ENCODE results near the gene C16orf86.

Gene C16orf86

GRCh38 chr16:67694611-67695010 is 28.0 kb downstream of the C16orf86 start:
- no peak for DNase-seq (ENCODE audit: low spot score)

GRCh38 chr16:67697422-67698185 is 31.0 kb downstream of the C16orf86 start:
- no peak for DNase-seq (ENCODE audit: low spot score)

- DNase-seq (ENCODE audit: low spot score): no peak
These were observed 32.7 kb downstream of the C16orf86 start for GRCh38 chr16:67699265-67699664.

- DNase-seq (ENCODE audit: low spot score): no peak
These were observed 34.8 kb downstream of the C16orf86 start for GRCh38 chr16:67701420-67701819.

- DNase-seq (ENCODE audit: low spot score): no peak
These were observed 35.5 kb downstream of the C16orf86 start for GRCh38 chr16:67702130-67702529.

GRCh38 chr16:67703626-67704025 is 37.0 kb downstream of the C16orf86 start:
- no peak for DNase-seq (ENCODE audit: low spot score)

GRCh38 chr16:67704110-67704509 is 37.5 kb downstream of the C16orf86 start:
- no peak for DNase-seq (ENCODE audit: low spot score)

GRCh38 chr16:67707210-67707609 is 40.6 kb downstream of the C16orf86 start:
- no peak for DNase-seq (ENCODE audit: low spot score)

- DNase-seq (ENCODE audit: low spot score): no peak
These were observed 41.2 kb downstream of the C16orf86 start for GRCh38 chr16:67707790-67708189.

- DNase-seq (ENCODE audit: low spot score): no peak
These were observed 41.8 kb downstream of the C16orf86 start for GRCh38 chr16:67708368-67708771.

- no peak for DNase-seq (ENCODE audit: low spot score)
These were observed 42.4 kb downstream of the C16orf86 start for GRCh38 chr16:67709050-67709449.

- DNase-seq (ENCODE audit: low spot score): no peak
These were observed 44.0 kb downstream of the C16orf86 start for GRCh38 chr16:67710607-67711006.

- no peak for DNase-seq (ENCODE audit: low spot score)
These were observed 47.1 kb downstream of the C16orf86 start for GRCh38 chr16:67713647-67714273.

- DNase-seq (ENCODE audit: low spot score): no peak
These were observed 47.9 kb downstream of the C16orf86 start for GRCh38 chr16:67714522-67714921.

- peak; percentile 42 for DNase-seq (ENCODE audit: low spot score)
These were observed 49.5 kb downstream of the C16orf86 start for GRCh38 chr16:67716097-67716496.
